HUES64 (cell line): ENCODE measurements around the gene FTSJ3.
"Not testable (repeated sequence)": the region's sequence is repeated elsewhere in the genome, so short reads cannot be mapped to it uniquely, and the experiment has no call there.

Source experiments
- H3K27ac ChIP-seq: 2 replicates; pipeline ENCODE4 v1.7.0; 2013; ENCODE audit warnings: low read depth, low read length, inconsistent platforms
- H3K27me3 ChIP-seq: 2 replicates; pipeline ENCODE4 v1.6.1; 2013; ENCODE audit warnings: mild to moderate bottlenecking, low read length; ENCODE audit not compliant: insufficient read depth
- H3K36me3 ChIP-seq: 2 replicates; pipeline ENCODE4 v1.6.1; 2013; ENCODE audit warnings: mild to moderate bottlenecking, low read length; ENCODE audit not compliant: insufficient read depth
- H3K4me1 ChIP-seq: 2 replicates; pipeline ENCODE4 v1.6.1; 2013; ENCODE audit warnings: mild to moderate bottlenecking, low read length, moderate library complexity; ENCODE audit not compliant: insufficient read depth
- H3K4me3 ChIP-seq: 2 replicates; pipeline ENCODE4 v1.5.1; 2013; ENCODE audit warnings: mild to moderate bottlenecking, low read length, moderate library complexity
- H3K9ac ChIP-seq: 2 replicates; pipeline ENCODE4 v1.6.1; 2013; ENCODE audit warnings: mild to moderate bottlenecking, low read depth, low read length
- H3K9me3 ChIP-seq: 2 replicates; pipeline ENCODE4 v1.6.1; 2013; ENCODE audit warnings: low read depth, low read length; ENCODE audit not compliant: insufficient read depth
- WGBS: fragments of 150-250, 120-280 bp; methylation state at CpG from one replicate; pipeline ENCODE4 v1.1.7; 2013; ENCODE audit warnings: missing lambda C conversion rate; 5-methylcytosine and 5-hydroxymethylcytosine counted together

The FTSJ3 gene

DNA sequence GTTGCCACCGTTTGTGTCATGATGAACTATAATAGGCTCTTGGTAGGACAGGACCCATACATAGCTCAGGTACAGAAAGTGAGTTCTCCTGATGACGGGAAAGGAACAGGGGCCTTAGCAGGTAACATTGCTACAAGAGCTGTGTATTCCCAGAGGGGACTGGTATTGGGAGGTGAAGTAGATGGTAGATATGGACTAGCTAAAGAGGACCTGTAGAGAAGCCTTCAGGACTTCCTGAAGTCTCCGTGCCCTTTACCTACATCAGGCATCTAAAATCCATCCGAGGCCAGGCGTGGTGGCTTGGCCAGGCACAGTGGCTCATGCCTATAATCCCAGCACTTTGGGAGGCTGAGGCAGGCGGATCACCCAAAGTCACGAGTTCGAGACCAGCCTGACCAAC, 27.7 kb upstream of the FTSJ3 start:
- Histone ChIP-seq H3K27me3 (peaks cover 9% of the 10 kb centered on the region; the same call in 1 of the 2 replicates), H3K9ac (no peak overlapping the region), H3K4me1 (no peaks in the 10 kb centered on the region), H3K9me3 (no peaks in the 10 kb centered on the region), H3K27ac (no peak overlapping the region), H3K4me3 (no peak overlapping the region), H3K36me3 (no peaks in the 10 kb centered on the region)
- WGBS, result 90% methylated on average over 8 of the region's 8 CpGs

GRCh38 chr17:63854709-63855108, 27.2 kb upstream of the FTSJ3 start:
- WGBS, result 90% methylated on average over 5 of the region's 5 CpGs
- Histone ChIP-seq H3K9me3 (no peaks in the 10 kb centered on the region), H3K9ac (no peak overlapping the region), H3K4me1 (no peaks in the 10 kb centered on the region), H3K36me3 (no peaks in the 10 kb centered on the region), H3K27me3 (peaks cover 8% of the 10 kb centered on the region), H3K27ac (no peak overlapping the region), H3K4me3 (no peak overlapping the region)

- Histone ChIP-seq H3K4me3 (no peak overlapping the region), H3K27ac (no peak overlapping the region), H3K36me3 (no peaks in the 10 kb centered on the region), H3K27me3 (peaks cover 18% of the 10 kb centered on the region), H3K9me3 (0 out of 2 replicates have a peak, but pooled peaks cover 2% of the 10 kb centered on the region), H3K9ac (no peak overlapping the region), H3K4me1 (no peaks in the 10 kb centered on the region)
- WGBS, result 87% methylated on average over 2 of the region's 2 CpGs
Measured at GRCh38 chr17:63853260-63853659, 25.8 kb upstream of the FTSJ3 start.

DNA sequence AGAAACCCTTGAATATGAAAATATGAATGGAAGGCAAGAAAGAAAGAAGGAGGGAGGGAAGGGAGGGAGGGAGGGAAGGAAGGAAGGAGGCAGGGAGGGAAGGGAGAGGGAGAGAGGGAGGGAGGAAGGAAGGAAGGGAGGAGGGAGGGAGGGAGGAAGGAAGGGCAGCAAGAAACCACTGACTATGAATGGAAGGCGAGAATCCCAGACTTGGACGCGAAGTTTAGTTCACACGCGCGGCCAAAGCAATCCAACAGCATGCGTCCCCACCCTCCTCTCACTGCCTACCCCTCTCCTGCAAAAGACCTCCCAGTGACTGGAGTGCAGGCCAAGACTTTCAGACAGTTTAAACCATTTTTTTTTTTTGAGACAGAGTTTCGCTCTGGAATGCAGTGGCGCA, 22.9 kb upstream of the FTSJ3 start:
- WGBS, result 94% methylated on average over 9 of the region's 9 CpGs
- no peak overlapping the region for H3K4me3 ChIP-seq
- peaks cover 45% of the 10 kb centered on the region for H3K27me3 ChIP-seq
- 0 out of 2 replicates have a peak, but pooled peaks cover 3% of the 10 kb centered on the region for H3K9me3 ChIP-seq
- H3K9ac ChIP-seq, result no peak overlapping the region
- H3K36me3 ChIP-seq, result no peaks in the 10 kb centered on the region
- no peaks in the 10 kb centered on the region for H3K4me1 ChIP-seq
- no peak overlapping the region for H3K27ac ChIP-seq

DNA sequence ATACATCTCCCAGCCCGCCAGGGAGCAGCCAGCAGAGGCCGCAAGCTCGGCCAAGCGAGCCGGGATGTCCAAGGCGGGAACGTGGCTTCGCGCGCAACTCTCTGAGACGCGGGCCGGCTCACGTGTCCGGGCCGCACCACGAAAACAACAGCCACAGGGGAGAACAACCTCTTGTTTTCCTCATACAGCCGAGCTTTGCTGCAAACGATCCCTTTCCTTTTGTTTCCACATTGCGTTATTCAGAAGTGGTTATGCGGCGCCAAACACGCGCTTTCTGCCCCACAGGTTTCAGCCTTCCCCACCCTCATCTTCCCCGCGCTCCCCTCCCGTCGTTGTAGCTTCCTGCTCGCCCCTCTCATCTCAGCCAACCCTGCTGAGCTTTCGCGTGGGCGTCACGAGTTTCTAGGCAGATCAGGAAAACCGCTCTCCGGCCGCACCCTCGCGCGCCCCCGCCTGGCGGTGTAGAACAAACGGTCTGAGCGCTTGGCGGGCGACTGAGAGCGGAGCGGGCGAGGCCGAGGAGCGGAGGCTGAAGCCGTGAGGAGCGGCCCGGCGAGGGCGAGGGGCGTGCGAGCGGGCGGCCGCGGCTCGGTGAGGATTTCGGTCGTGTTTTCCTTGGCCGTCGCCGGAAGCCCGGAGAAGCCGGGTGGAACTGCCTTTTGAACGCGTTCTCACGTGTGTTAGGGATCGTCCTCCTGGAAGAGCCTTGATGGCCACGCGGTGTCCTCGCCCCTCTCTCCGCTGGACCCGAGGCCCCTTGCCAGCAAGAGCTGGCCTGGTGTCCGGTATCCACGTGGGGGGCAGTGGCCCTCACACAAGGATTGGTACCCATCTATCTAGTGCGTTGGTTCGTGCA, 21.6 kb upstream of the FTSJ3 start:
- peak overlapping the region; percentile 36 for H3K4me3 ChIP-seq

DNA sequence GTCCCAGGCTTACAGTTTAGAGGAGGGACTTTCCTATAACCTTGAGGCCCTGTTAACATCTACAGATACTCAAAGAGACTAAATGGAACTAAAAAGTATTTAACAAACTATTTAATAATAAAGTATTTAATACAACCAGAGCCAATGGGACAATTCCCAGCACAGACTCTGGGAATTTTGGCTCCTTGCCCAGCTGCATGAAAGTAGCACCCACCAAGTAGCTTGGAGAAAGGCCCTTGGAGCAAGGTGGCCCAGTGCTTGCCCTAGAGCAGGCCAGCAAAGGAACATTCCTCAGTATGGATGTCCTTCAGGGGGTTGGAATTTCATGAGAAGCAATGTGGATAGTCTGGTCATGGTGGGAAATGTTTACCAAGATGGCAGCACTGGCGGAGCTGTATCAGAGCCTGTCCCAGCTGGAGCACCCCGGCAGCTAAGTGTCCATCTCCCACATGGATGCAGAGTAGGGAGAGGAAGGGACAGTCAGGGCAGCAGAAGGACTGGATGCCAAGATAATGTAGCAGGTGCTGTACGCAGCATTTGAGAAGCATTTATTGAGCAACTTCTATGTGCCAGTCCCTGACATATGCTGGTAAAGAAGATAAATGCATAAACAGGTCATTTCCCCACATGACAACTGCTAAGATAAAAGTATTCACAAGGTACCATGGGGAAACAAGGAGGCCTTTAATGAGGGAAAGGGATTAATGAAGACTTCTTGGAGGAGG, 20.2 kb upstream of the FTSJ3 start:
- Histone ChIP-seq H3K27ac (no peak overlapping the region), H3K4me1 (no peaks in the 10 kb centered on the region)

More for the DNA sequence above, 21.6 kb upstream of the FTSJ3 start:
- Histone ChIP-seq H3K9ac (peak overlapping the region; percentile 76), H3K36me3 (no peaks in the 10 kb centered on the region), H3K27me3 (peaks cover 50% of the 10 kb centered on the region), H3K4me1 (no peaks in the 10 kb centered on the region), H3K27ac (no peak overlapping the region), H3K9me3 (0 out of 2 replicates have a peak, but pooled peaks cover 3% of the 10 kb centered on the region)
- 72% methylated on average over 82 of the region's 82 CpGs for WGBS

GRCh38 chr17:63845509-63845908, 18.0 kb upstream of the FTSJ3 start:
- no CpG with 5 or more reads among the region's 1 CpG for WGBS
- no peaks in the 10 kb centered on the region for H3K36me3 ChIP-seq
- no peak overlapping the region for H3K9ac ChIP-seq
- 0 out of 2 replicates have a peak, but pooled peaks cover 3% of the 10 kb centered on the region for H3K9me3 ChIP-seq
- H3K27ac ChIP-seq, result no peak overlapping the region
- H3K27me3 ChIP-seq, result peaks cover 44% of the 10 kb centered on the region
- H3K4me3 ChIP-seq, result no peak overlapping the region
- H3K4me1 ChIP-seq, result peaks cover 6% of the 10 kb centered on the region

More for the DNA sequence above, 20.2 kb upstream of the FTSJ3 start:
- H3K9me3 ChIP-seq, result 0 out of 2 replicates have a peak, but pooled peaks cover 3% of the 10 kb centered on the region
- H3K36me3 ChIP-seq, result no peaks in the 10 kb centered on the region
- H3K9ac ChIP-seq, result no peak overlapping the region
- 96% methylated on average over 3 of the region's 3 CpGs for WGBS
- peaks cover 47% of the 10 kb centered on the region for H3K27me3 ChIP-seq
- H3K4me3 ChIP-seq, result no peak overlapping the region

DNA sequence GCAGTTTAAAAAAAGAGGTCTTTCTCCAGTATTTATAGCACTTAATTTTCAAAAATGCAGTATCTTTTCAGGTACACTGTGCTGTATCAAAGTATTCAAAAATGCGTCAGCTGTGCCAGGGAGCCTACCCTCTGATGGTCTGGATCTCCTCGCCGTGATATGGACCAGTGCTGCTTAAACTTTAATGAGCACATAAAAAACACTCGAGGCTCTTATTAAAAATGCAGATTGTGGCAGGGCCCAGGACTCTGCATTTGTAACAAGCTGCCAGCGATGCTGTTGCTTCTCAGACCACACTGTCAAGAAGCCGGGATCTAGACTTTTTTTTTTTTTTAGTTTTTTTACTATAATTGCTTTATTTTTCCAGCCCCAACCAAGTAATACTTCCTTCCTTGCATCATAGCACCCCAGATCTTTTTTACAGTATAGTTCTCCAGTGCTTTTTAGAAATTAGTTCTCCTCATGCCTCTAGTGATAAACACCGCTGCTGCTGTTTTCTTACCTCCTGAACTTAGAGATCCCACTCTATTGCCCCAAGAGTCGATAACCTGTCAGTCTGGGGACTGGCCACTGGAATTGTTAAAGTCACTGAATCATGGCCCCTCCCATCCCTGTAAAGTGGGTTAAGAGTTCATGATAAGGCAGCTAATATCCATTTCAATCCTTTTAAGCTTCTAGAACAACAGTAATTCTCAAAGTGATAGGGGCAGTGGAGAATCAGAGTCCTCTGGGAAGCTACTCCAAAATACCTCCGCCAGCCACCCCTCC, 16.6 kb upstream of the FTSJ3 start:
- WGBS, result 93% methylated on average over 8 of the region's 9 CpGs
- H3K4me1 ChIP-seq, result peaks cover 11% of the 10 kb centered on the region
- H3K9me3 ChIP-seq, result 0 out of 2 replicates have a peak, but pooled peaks cover 3% of the 10 kb centered on the region
- H3K4me3 ChIP-seq, result peak overlapping the region; percentile 85
- H3K9ac ChIP-seq, result no peak overlapping the region
- H3K27me3 ChIP-seq, result peaks cover 36% of the 10 kb centered on the region
- H3K27ac ChIP-seq, result no peak overlapping the region
- no peaks in the 10 kb centered on the region for H3K36me3 ChIP-seq

DNA sequence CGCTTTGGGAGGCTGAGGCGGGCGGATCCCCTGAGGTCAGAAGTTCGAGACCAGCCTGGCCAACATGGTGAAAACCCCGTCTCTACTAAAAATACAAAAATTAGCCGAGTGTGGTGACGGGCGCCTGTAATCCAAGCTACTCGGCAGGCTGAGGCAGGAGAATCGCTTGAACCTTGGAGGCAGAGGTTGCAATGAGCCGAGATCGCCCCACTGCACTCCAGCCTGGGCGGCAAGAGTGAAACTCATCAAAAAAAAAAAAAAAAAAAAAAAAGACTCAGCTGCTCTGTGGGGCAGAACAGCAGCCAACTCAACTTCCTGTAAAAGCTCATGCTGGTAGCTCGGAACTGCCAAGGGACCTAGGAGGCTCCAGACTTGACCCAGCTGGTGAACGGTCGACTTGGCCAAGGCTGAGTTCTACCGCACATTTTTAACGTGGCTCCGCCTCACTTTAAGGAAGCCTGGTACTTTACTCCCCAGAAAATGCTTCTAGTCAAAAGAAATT, 16.0 kb upstream of the FTSJ3 start:
- H3K36me3 ChIP-seq, H3K9me3 ChIP-seq: not testable (repeated sequence)
- H3K4me3 ChIP-seq, result peak overlapping the region; percentile 85
- 57% methylated on average over 19 of the region's 19 CpGs for WGBS
- peak overlapping the region; percentile 59; the same call in 1 of the 2 replicates for H3K9ac ChIP-seq
- peak overlapping the region; percentile 70 for H3K27ac ChIP-seq
- H3K4me1 ChIP-seq, result peaks cover 18% of the 10 kb centered on the region
- peaks cover 34% of the 10 kb centered on the region for H3K27me3 ChIP-seq

DNA sequence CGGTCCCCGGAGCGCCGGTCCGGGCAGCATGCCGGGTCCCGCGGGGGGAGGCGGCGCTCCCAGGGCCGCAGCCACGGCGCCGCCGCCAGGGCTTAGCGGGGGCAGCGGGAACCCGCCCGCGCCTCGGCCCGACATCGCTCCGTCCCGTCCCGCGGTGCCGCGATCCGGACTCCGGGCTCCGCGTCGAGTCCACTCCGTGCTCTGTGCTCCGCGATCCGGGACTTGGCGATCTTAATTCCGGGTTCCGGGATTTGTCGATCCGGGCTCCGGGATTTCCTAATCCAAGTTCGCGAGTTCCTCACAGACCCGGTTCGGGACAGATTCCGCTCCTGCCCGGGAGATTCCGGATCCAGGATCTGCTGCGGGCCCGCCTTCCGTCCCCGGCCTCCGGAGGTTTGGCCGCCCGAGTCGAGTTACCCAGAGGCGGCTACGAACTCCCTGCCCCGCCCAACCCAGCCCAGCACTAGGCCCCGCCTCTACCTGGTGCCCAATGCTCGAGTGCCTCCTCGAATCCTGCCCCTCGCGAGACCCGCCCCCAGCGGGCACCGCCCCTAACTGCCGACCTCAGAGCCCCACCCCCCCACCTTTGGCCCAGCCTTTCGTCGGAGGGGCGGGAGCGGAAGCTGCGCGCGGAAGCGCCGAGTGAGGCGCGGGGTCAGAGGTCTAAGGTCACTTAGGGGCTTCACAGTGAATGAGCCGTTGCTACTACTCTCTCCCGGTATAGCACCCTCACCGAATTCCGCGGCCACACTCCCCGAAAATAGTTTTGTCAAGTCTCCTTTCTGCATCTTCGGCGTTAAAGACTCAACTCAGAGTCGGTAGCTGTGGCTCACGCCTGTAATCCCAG, 15.3 kb upstream of the FTSJ3 start, which contains the start of gene SMARCD2:
SMARCD2 (minus strand) TSS at position 146 of the 847 bp plus-strand sequence; CDS start at position 135, 11 bp downstream.
- Histone ChIP-seq H3K27ac (peak within 1 kb of the TSS; percentile 70), H3K9me3 (no peaks in the 10 kb centered on the region), H3K4me1 (peaks cover 21% of the 10 kb centered on the region), H3K4me3 (peak within 1 kb of the TSS; percentile 85), H3K27me3 (peaks cover 27% of the 10 kb centered on the region), H3K36me3 (no peaks in the 10 kb centered on the region), H3K9ac (peak within 1 kb of the TSS; percentile 81)
- WGBS, result under 1% methylated on average over 92 of the region's 92 CpGs
